Measurements from ENCODE around the gene ALDH2. TPM values are rescaled to one million over a fixed set of nuclear protein-coding genes. Genes with fewer than 3 reads are reported as not detected.

ALDH2 gene
- total and polyA plus RNA-seq, 9 of the 15 experiments (the other 6 are each of a cell fraction or from before 2014, with no cell fraction given), result 1.9 to 22.5 (median 12.2) TPM

- TF ChIP-seq SMC3 (conservative IDR thresholded peaks at IDR 0.05; ENCODE audit: insufficient read depth, low read depth, low read length) (peak; percentile 90), MYC (IDR thresholded peaks at IDR 0.05; ENCODE audit: low read depth, low read length) (0 out of 2 replicates have a peak, but pooled peaks have one; percentile 20), MYC (CRISPR knock-in tag; IDR thresholded peaks at IDR 0.05; ENCODE audit: borderline replicate concordance, low read depth) (no peak), ATF7 (IDR thresholded peaks at IDR 0.05) (peak; percentile 35), SIN3B (IDR thresholded peaks at IDR 0.05; ENCODE audit: low read depth) (0 out of 2 replicates have a peak, but pooled peaks have one; percentile 45), PHB (CRISPR knock-in tag; IDR thresholded peaks at IDR 0.05) (no peak), ZNF224 (CRISPR knock-in tag; IDR thresholded peaks at IDR 0.05) (no peak), SUPT5H (IDR thresholded peaks at IDR 0.05) (no peak), RBM34 (IDR thresholded peaks at IDR 0.05; ENCODE audit: borderline replicate concordance, insufficient read depth, low read length) (no peak), ZNF354B (CRISPR knock-in tag; IDR thresholded peaks at IDR 0.05) (no peak), TAF7 (tag; IDR thresholded peaks at IDR 0.05) (0 out of 2 replicates have a peak, but pooled peaks have one; percentile 33), RREB1 (CRISPR knock-in tag; IDR thresholded peaks at IDR 0.05) (no peak), NONO (IDR thresholded peaks at IDR 0.05; ENCODE audit: low read depth in 2 of 2, low read length in 1 of 2) (no peak), ATF4 (CRISPR knock-in tag; IDR thresholded peaks at IDR 0.05) (no peak), ZKSCAN1 (IDR thresholded peaks at IDR 0.05; ENCODE audit: low read depth, low read length) (no peak), RUNX1 (IDR thresholded peaks at IDR 0.05; ENCODE audit: low read depth) (no peak), PREB (CRISPR knock-in tag; IDR thresholded peaks at IDR 0.05) (no peak), BRCA1 (IDR thresholded peaks at IDR 0.05) (no peak), BRCA1 (CRISPR knock-in tag; IDR thresholded peaks at IDR 0.05) (no peak), POLR3A (IDR thresholded peaks at IDR 0.05; ENCODE audit: borderline replicate concordance, extremely low read depth, insufficient read depth, insufficient read length) (no peak), SMARCB1 (IDR thresholded peaks at IDR 0.05; ENCODE audit: insufficient read length, low read depth) (no peak), ERF (CRISPR knock-in tag; IDR thresholded peaks at IDR 0.05) (no peak)
Measured at GRCh38 chr12:111812881-111813741, 46.4 kb downstream of the ALDH2 start (continued).

Measured in K562 (cell line).